Coronary artery (tissue), 2 donors: ENCODE measurements around the gene DOCK3.

Experiments used
- DNase-seq: peaks from one replicate; pipeline ENCODE4 v3.0.0-alpha.2; 2017; ENCODE audit warnings: low spot score
- H3K27ac ChIP-seq, 2 donors: fragments of 200-600 bp; sonication (generic); one replicate each; pipeline ENCODE4 v1.5.1; 2016 to 2019
- H3K4me3 ChIP-seq: fragments of 200-600 bp; sonication (generic); 2 replicates; pipeline ENCODE4 v1.5.1; 2016; ENCODE audit warnings: mild to moderate bottlenecking, moderate library complexity
- CTCF ChIP-seq: fragments of 200-600 bp; sonication (generic); IDR thresholded peaks from one replicate; pipeline ENCODE4 v1.5.1; 2019; ENCODE audit warnings: antibody characterized with exemption

The DOCK3 gene

DNA sequence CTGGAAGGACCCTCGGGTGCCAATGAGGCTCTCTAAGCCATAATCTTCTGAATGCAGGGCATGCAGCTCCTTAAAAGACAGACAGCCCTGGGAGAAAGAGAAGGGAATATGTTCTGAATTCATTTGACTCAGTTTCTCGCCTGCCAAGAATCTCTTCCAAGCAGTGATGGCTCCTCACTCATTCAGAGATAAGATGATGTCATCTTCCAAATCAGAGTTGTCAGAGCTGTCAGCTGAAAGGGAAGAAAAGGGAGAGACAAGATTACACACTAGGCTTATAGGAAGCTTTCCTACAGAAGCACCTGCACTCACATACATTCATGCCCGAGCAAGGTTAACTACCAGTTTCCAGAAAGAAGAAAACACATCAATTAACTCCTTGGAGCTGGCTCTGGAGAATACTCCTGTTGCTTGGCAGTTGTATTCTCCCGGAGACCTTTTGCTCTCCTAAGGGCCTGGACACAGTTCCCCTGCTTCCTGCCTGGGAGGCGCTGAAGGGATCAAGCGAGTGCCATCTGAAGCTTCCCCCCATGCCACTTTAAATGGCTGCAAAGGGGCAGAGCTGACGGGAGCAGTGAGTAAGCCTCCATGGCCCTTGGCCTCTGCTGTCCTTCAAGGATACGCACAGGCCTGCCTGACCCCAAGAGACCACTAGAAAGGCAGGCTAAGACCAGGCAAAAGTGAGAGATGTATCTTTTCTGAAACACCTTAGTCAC is 724.0 kb downstream of the DOCK3 start:
- DNase-seq = peak; percentile 28
- H3K4me3 ChIP-seq = no peak overlapping the region
- no peak overlapping the region for H3K27ac ChIP-seq
- no peak for TF ChIP-seq CTCF

GRCh38 chr3:51400166-51400565 is 725.4 kb downstream of the DOCK3 start:
- Histone ChIP-seq H3K27ac (no peak overlapping the region), H3K4me3 (no peak overlapping the region)
- TF ChIP-seq CTCF = no peak
- no peak for DNase-seq

DNA sequence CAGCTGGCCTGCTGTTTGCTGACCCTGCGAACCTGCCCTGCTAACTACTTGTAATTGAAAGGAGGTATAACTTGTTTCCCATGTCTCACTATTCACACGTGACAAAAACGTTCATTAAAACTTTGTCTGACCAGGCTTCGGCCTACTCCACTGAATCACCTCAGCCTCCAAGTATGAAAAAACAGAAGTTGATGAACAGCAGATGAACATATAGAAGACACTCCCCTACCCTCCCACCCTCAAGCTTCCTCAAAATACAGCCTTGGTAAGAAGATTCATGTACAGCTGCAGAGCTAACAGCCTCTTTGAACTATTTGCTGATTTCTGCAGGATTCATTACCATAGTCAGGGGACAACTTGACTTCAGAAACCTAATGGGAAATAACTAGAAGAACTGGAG is 727.0 kb downstream of the DOCK3 start:
- no peak for DNase-seq
- H3K4me3 ChIP-seq = no peak overlapping the region
- H3K27ac ChIP-seq = peak overlapping the region in 1 of 2 donors; percentile 36
- TF ChIP-seq CTCF = no peak

GRCh38 chr3:51403675-51404074 is 728.9 kb downstream of the DOCK3 start:
- no peak overlapping the region for H3K27ac ChIP-seq
- H3K4me3 ChIP-seq = no peak overlapping the region
- DNase-seq = no peak
- no peak for TF ChIP-seq CTCF

DNA sequence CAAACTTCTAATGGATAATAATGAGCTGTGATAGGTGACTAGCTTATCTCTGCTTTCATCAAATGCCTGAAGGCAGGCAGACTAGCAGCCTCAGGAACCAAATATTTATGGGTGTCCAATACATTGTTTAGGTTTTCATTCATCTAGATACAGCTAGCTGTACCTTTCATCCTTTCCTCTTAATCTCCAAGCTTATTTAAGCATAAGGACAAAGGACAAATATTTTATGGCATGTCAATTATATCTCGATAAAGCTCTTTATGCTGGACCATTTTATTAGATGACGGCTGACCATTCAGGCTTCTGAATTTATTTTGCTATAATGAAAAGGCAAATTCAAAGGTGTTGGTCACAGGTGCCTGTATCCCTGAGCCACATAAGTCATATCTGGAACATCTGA is 733.3 kb downstream of the DOCK3 start:
- Histone ChIP-seq H3K27ac (no peak overlapping the region), H3K4me3 (no peak overlapping the region)
- DNase-seq = no peak
- no peak for TF ChIP-seq CTCF

- Histone ChIP-seq H3K27ac (no peak overlapping the region), H3K4me3 (no peak overlapping the region)
- no peak for DNase-seq
- TF ChIP-seq CTCF = no peak
Measured at GRCh38 chr3:51408813-51409212, 734.1 kb downstream of the DOCK3 start.

- Histone ChIP-seq H3K4me3 (no peak overlapping the region), H3K27ac (no peak overlapping the region)
- TF ChIP-seq CTCF = no peak
- no peak for DNase-seq
Measured at GRCh38 chr3:51422211-51422610, 747.5 kb downstream of the DOCK3 start.
